Retinal pigment epithelial cell (primary cell): Measurements from ENCODE around the gene NOTCH4.
"Not testable (repeated sequence)": the region's sequence is repeated elsewhere in the genome, so short reads cannot be mapped to it uniquely, and the experiment has no call there.

Experiments used
- DNase-seq: peaks from one replicate; pipeline ENCODE4 v3.0.0-alpha.2; 2010; ENCODE audit warnings: low read depth
- H3K4me3 ChIP-seq: 2 replicates; pipeline ENCODE4 v1.5.1; 2011; ENCODE audit warnings: mild to moderate bottlenecking, low read length, control low read depth, moderate library complexity
- TF ChIP-seq, protein P1 (sequence below): conservative IDR thresholded peaks from 2 replicates; pipeline ENCODE4 v1.5.1; 2011; ENCODE audit warnings: low read depth, low read length, control low read depth, inconsistent platforms

The NOTCH4 gene

DNA sequence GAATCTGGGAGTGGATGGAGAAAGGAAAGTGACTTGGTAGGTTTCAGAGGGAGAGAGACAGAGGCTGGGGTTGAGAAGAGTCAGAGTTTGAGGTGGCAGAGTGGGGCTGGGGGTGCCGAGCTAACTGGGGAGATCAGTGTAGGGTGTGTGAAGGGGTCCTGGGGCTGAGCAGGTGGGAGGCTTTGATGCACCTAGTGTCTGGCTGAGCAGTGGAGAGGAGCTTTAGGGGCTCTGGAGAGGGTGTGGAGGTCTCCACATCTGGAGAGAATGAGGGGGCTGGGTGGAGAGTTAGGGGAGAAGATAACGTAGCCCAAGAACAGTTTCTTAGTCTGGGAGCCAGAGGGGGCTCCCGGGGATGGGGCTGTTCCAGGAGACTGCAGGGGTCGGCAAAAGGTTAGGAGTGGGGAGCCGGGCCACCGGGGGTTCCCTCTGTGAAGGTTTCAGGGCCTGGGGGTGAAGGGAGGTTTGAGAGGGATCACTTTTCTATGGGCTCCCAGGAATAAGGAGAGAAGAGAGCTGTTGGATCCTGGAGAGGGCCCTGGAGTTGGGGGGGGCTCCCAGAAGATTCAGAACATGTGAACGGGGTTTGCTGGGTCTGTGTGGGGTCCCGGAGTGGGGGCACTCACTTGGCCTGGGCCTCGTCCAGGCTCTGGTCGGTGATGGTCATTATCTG is 34.7 kb downstream of the NOTCH4 start:
- TF ChIP-seq, protein P1, sequence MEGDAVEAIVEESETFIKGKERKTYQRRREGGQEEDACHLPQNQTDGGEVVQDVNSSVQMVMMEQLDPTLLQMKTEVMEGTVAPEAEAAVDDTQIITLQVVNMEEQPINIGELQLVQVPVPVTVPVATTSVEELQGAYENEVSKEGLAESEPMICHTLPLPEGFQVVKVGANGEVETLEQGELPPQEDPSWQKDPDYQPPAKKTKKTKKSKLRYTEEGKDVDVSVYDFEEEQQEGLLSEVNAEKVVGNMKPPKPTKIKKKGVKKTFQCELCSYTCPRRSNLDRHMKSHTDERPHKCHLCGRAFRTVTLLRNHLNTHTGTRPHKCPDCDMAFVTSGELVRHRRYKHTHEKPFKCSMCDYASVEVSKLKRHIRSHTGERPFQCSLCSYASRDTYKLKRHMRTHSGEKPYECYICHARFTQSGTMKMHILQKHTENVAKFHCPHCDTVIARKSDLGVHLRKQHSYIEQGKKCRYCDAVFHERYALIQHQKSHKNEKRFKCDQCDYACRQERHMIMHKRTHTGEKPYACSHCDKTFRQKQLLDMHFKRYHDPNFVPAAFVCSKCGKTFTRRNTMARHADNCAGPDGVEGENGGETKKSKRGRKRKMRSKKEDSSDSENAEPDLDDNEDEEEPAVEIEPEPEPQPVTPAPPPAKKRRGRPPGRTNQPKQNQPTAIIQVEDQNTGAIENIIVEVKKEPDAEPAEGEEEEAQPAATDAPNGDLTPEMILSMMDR = no peak
- peak overlapping the region; percentile 68 for H3K4me3 ChIP-seq
- no peak for DNase-seq

DNA sequence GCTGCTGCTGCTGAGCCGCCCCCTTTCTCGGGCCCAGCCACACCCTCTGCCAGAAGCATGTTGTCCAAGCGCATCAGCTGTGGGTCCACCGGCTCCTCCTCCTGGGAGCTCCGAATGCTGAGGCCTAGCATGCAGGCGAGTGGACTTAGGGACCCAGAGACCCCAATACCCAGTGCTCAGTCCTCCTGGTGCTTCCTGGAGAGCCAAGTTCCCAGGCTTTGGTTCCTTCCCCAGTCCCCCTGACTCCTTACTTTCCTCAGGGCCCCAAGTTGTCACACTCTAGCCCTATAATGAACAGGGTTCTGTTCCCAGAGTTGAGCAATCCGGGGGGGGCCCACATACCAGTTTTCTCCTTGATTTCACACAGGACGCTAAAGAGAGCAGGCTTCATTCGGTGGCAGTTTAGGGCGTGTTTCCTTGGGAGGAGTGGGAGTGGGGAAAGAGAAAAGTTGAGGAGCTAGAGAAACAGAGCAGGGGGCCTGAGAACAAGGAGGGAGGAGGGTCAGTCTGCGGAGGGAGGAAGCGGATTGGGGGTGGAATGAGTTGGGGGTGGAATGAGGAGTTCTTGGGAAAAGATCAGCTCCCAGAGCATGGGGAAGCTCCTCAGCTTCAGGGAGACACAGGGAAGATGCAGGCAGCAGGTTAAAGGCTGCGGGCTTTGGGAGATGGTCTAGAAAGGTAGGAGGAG is 35.3 kb downstream of the NOTCH4 start:
- TF ChIP-seq, protein P1 = no peak
- no peak for DNase-seq
- H3K4me3 ChIP-seq = peak overlapping the region; percentile 68

DNA sequence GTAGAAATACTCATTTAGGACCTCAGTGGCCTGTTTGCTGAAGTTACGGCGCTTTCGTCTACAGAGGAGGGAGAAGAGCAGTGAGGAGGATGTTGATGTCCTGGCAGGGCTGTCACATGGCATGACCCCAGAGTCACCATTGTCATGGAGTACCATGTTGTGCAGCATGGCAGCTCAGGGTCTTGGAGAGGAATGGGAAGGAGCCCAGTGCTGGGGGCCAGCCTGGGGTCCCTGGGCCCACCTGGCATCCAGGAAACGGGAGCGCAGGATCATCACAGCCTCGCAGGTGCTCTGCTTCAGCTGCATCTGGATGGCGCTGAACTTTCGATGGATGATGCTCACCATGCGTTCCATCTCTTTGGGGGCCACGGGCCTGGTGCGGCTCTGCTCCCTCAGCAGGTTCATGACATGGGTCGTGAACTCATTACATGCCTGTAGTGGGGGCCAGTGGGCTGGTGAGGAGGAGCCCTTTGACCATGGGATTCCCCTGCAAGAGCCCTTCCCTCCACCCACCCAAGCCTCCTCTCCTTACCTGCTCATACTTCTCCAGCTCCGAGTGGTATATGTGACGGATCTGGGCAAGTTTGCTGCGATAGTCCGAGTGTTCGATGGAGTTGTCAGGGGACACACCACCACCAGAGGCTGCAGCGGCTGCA is 36.0 kb downstream of the NOTCH4 start:
- not testable (repeated sequence) for H3K4me3 ChIP-seq, DNase-seq

- H3K4me3 ChIP-seq = no peak overlapping the region
- no peak for DNase-seq
- TF ChIP-seq, protein P1 = no peak
Measured at GRCh38 chr6:32187009-32187709, 36.7 kb downstream of the NOTCH4 start.

DNA sequence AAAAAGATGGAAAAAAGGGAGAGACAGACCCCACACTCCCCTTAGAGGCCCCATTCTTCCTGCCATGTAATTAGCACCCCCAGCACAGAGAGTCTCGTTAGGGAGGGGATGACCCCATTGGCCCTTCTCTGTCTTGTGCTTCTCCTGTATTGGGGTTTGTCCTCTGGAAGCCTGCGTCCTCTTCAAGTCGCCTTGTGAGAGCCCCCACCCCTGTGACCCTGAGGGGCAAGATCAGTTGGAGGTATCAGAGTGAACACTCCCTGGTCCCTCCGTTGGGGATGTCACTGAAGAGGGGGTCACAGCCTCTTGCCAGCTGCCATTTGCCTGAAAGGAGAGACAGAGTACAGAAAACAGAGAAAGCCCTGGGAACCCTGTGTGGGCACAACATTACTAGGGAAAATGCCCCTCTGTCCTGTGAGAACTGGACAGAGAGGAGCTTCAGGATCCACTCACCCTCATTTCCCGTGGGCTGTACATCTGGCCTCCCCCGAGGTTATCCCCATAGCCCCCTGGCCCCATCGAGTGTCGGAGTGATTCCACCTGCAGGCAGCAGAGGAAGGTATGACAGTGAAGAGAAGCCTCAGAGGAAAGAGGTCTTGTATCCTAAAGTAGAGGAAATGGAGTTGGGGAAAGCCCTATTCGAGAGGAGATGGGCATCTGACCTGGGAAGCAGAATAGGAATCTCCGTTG is 37.6 kb downstream of the NOTCH4 start:
- not testable (repeated sequence) for H3K4me3 ChIP-seq, DNase-seq

GRCh38 chr6:32185681-32186131 is 38.2 kb downstream of the NOTCH4 start:
- H3K4me3 ChIP-seq, DNase-seq: not testable (repeated sequence)

DNA sequence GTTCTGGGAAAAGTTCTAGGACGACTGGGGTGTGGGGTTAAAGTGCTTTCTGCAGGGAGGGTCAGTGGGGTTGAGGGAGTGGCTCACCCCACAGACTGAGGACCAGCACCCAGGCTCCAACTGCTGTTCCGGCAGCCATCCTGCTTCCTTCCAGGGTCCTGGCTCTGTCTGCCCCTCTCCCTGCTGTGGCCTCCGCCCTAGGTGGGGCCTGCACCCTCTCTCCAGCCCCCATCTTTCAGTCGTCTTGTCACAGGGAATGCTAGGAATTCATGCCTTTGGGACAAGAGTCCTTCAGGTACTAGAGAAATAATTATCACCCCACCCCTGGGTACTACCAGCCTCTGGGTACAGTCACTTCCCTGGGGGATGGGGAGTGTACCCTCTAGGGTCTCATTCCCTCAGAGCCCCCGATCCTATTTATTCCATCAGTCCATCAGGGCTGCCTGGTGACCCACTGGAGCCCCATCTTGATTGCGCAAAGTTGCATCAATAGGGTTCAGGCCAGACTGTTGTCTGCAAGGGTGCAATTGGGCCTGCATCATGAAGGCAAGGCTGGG is 39.7 kb downstream of the NOTCH4 start, which contains the start of gene AGER:
Gene AGER (minus strand): TSS at position 170 of the 557 bp plus-strand sequence. CDS start 31 bp downstream, at position 139.
- no peak for DNase-seq
- TF ChIP-seq, protein P1 = no peak
- no peak within 1 kb of the TSS for H3K4me3 ChIP-seq
